Mesenchymal stem cell (in vitro differentiated cells and primary cell): ENCODE data around the gene CRADD.
A peak's percentile ranks its signal among the peaks of the same experiment; 100 is the strongest.

Source experiments
- DNase-seq: peaks from one replicate; pipeline ENCODE4 v3.0.0-alpha.2; 2013
- H2AFZ ChIP-seq: one replicate; pipeline ENCODE4 v1.6.1; 2013; ENCODE audit warnings: low read depth, mild to moderate bottlenecking, control low read depth, inconsistent platforms, low read length, moderate library complexity
- H2AK5ac ChIP-seq: 2 replicates; pipeline ENCODE4 v1.6.1; 2013; ENCODE audit warnings: low read length, moderate library complexity, mild to moderate bottlenecking, inconsistent platforms; ENCODE audit not compliant: severe bottlenecking
- H2BK120ac ChIP-seq: one replicate; pipeline ENCODE4 v1.6.1; 2013; ENCODE audit warnings: low read depth, mild to moderate bottlenecking, inconsistent platforms, low read length, moderate library complexity
- H2BK12ac ChIP-seq, 2 experiments: one replicate each; pipeline ENCODE4 v1.6.1; 2013; ENCODE audit warnings: inconsistent platforms in 2 of 2, low read length in 2 of 2, mild to moderate bottlenecking in 2 of 2, moderate library complexity in 2 of 2, control low read depth in 1 of 2
- H2BK15ac ChIP-seq: one replicate; pipeline ENCODE4 v1.6.1; 2013; ENCODE audit warnings: mild to moderate bottlenecking, low read depth, inconsistent platforms; ENCODE audit not compliant: poor library complexity, severe bottlenecking
- H2BK5ac ChIP-seq: 2 replicates; pipeline ENCODE4 v1.6.1; 2013; ENCODE audit warnings: low read depth, mild to moderate bottlenecking, low read length, control low read depth, inconsistent platforms; ENCODE audit not compliant: poor library complexity, severe bottlenecking
- H3K14ac ChIP-seq, 2 experiments: one replicate each; pipeline ENCODE4 v1.6.1; 2013; ENCODE audit warnings: inconsistent platforms in 2 of 2, low read length in 2 of 2, control low read depth in 1 of 2, mild to moderate bottlenecking in 1 of 2, moderate library complexity in 1 of 2
- H3K18ac ChIP-seq, 2 experiments: one replicate each; pipeline ENCODE4 v1.6.1; 2013; ENCODE audit warnings: inconsistent platforms in 2 of 2, low read length in 2 of 2, control low read depth in 1 of 2, low read depth in 1 of 2, mild to moderate bottlenecking in 1 of 2
- H3K23ac ChIP-seq, 2 experiments: one replicate each; pipeline ENCODE4 v1.6.1; 2013; ENCODE audit warnings: inconsistent platforms in 2 of 2, low read length in 2 of 2, mild to moderate bottlenecking in 2 of 2, moderate library complexity in 2 of 2, control low read depth in 1 of 2
- H3K27ac ChIP-seq: 2 replicates; pipeline ENCODE4 v1.5.1; 2013; ENCODE audit warnings: mild to moderate bottlenecking, moderate library complexity, low read length, control low read depth, inconsistent platforms; ENCODE audit not compliant: poor library complexity, severe bottlenecking
- H3K27me3 ChIP-seq, 2 experiments: 2 replicates each; pipeline versions ENCODE4 v1.6.1 to v1.7.0; 2013; ENCODE audit warnings: low read length in 2 of 2, mild to moderate bottlenecking in 2 of 2, moderate library complexity in 2 of 2, control low read depth in 1 of 2, inconsistent platforms in 1 of 2; ENCODE audit not compliant: control insufficient read depth in 1 of 2, insufficient read depth in 1 of 2
- H3K36me3 ChIP-seq, 2 experiments: 2 replicates each; pipeline versions ENCODE4 v1.6.1 to v1.7.0; 2013; ENCODE audit warnings: low read length in 2 of 2, control low read depth in 1 of 2, inconsistent platforms in 1 of 2, low read depth in 1 of 2, mild to moderate bottlenecking in 1 of 2; ENCODE audit not compliant: insufficient read depth in 2 of 2, control insufficient read depth in 1 of 2
- H3K4ac ChIP-seq, 2 experiments: one replicate each; pipeline ENCODE4 v1.6.1; 2013; ENCODE audit warnings: inconsistent platforms in 2 of 2, low read length in 2 of 2, mild to moderate bottlenecking in 2 of 2, moderate library complexity in 2 of 2, control low read depth in 1 of 2, low read depth in 1 of 2
- H3K4me1 ChIP-seq: 2 replicates; pipeline ENCODE4 v1.6.1; 2013; ENCODE audit warnings: low read depth, low read length, control low read depth; ENCODE audit not compliant: control insufficient read depth, insufficient read depth
- H3K4me2 ChIP-seq: 2 replicates; pipeline ENCODE4 v1.6.1; 2013; ENCODE audit warnings: low read length, mild to moderate bottlenecking, inconsistent platforms; ENCODE audit not compliant: poor library complexity, severe bottlenecking
- H3K4me3 ChIP-seq, 2 experiments: 2 replicates each; pipeline versions ENCODE4 v1.5.1 to v1.7.0; 2013; ENCODE audit warnings: low read length in 2 of 2, mild to moderate bottlenecking in 2 of 2, control low read depth in 1 of 2, low read depth in 1 of 2; ENCODE audit not compliant: insufficient read depth in 1 of 2
- H3K79me1 ChIP-seq: replicated peaks from 2 replicates; pipeline ENCODE4 v1.6.1; 2013; ENCODE audit warnings: mild to moderate bottlenecking, control low read depth, low read length, inconsistent platforms; ENCODE audit not compliant: poor library complexity, severe bottlenecking
- H3K9ac ChIP-seq: 2 replicates; pipeline ENCODE4 v1.7.0; 2013; ENCODE audit warnings: mild to moderate bottlenecking, low read length, moderate library complexity
- H3K9me3 ChIP-seq: 2 replicates; pipeline ENCODE4 v1.7.0; 2013; ENCODE audit warnings: mild to moderate bottlenecking, low read length; ENCODE audit not compliant: control insufficient read depth
- H4K8ac ChIP-seq: one replicate; pipeline ENCODE4 v1.6.1; 2013; ENCODE audit warnings: inconsistent platforms, mild to moderate bottlenecking, low read length, moderate library complexity
- H4K91ac ChIP-seq: one replicate; pipeline ENCODE4 v1.6.1; 2013; ENCODE audit warnings: mild to moderate bottlenecking, low read length, inconsistent platforms
- WGBS: methylation state at CpG from one replicate; pipeline ENCODE4 v1.1.7; 2013; ENCODE audit warnings: mixed read lengths; 5-methylcytosine and 5-hydroxymethylcytosine counted together

The CRADD gene

GRCh38 chr12:93827669-93828068 is 150.5 kb downstream of the CRADD start:
- Histone ChIP-seq H3K4me3 (no peak overlapping the region), H3K4me2 (no peak overlapping the region), H2BK15ac (no peak overlapping the region), H3K9me3 (no peaks in the 10 kb centered on the region), H4K8ac (no peak overlapping the region), H3K4me1 (no peaks in the 10 kb centered on the region), H3K27me3 (no peaks in the 10 kb centered on the region), H3K18ac (no peak overlapping the region), H3K79me1 (no peaks in the 10 kb centered on the region), H3K36me3 (no peaks in the 10 kb centered on the region), H3K4ac (no peak overlapping the region), H2BK12ac (no peak overlapping the region), H3K23ac (no peak overlapping the region), H2BK120ac (no peak overlapping the region), H2AFZ (no peak overlapping the region), H2BK5ac (no peak overlapping the region), H3K9ac (no peak overlapping the region), H3K14ac (no peak overlapping the region), H3K27ac (no peak overlapping the region), H2AK5ac (no peak overlapping the region), H4K91ac (no peak overlapping the region)
- DNase-seq = no peak
- no CpG with 5 or more reads among the region's 2 CpGs for WGBS

GRCh38 chr12:93829016-93829415 is 151.8 kb downstream of the CRADD start:
- H3K27me3 ChIP-seq = no peaks in the 10 kb centered on the region
- H3K4me1 ChIP-seq = no peaks in the 10 kb centered on the region
- no peaks in the 10 kb centered on the region for H3K36me3 ChIP-seq
- H3K9ac ChIP-seq = no peak overlapping the region
- H3K23ac ChIP-seq = peak overlapping the region in 1 of 2 experiments; percentile 10
- no peak overlapping the region for H3K18ac ChIP-seq
- H2BK15ac ChIP-seq = no peak overlapping the region
- no peak overlapping the region for H2AK5ac ChIP-seq
- no peak overlapping the region for H4K91ac ChIP-seq
- WGBS = 94% methylated on average over 1 of the region's 2 CpGs
- no peak overlapping the region for H2BK12ac ChIP-seq
- no peaks in the 10 kb centered on the region for H3K79me1 ChIP-seq
- H2BK5ac ChIP-seq = no peak overlapping the region
- no peak overlapping the region for H3K4ac ChIP-seq
- H3K4me2 ChIP-seq = no peak overlapping the region
- no peak overlapping the region for H4K8ac ChIP-seq
- no peak overlapping the region for H3K4me3 ChIP-seq
- H2AFZ ChIP-seq = no peak overlapping the region
- no peak overlapping the region for H3K27ac ChIP-seq
- no peak overlapping the region for H2BK120ac ChIP-seq
- H3K14ac ChIP-seq = no peak overlapping the region
- DNase-seq = no peak
- no peaks in the 10 kb centered on the region for H3K9me3 ChIP-seq

GRCh38 chr12:93831374-93831773 is 154.2 kb downstream of the CRADD start:
- H3K27me3 ChIP-seq = no peaks in the 10 kb centered on the region
- H3K4ac ChIP-seq = no peak overlapping the region
- H3K79me1 ChIP-seq = peaks cover 1% of the 10 kb centered on the region
- H3K4me3 ChIP-seq = no peak overlapping the region
- no peak overlapping the region for H4K8ac ChIP-seq
- no peaks in the 10 kb centered on the region for H3K9me3 ChIP-seq
- H2BK5ac ChIP-seq = no peak overlapping the region
- H2BK120ac ChIP-seq = no peak overlapping the region
- no peak overlapping the region for H2AFZ ChIP-seq
- H3K4me2 ChIP-seq = no peak overlapping the region
- no peak overlapping the region for H3K9ac ChIP-seq
- no peak overlapping the region for H3K14ac ChIP-seq
- H3K27ac ChIP-seq = no peak overlapping the region
- no peak overlapping the region for H2BK12ac ChIP-seq
- H4K91ac ChIP-seq = no peak overlapping the region
- no peak overlapping the region for H2BK15ac ChIP-seq
- H3K4me1 ChIP-seq = no peaks in the 10 kb centered on the region
- WGBS = 76% methylated on average over 5 of the region's 5 CpGs
- H3K36me3 ChIP-seq = no peaks in the 10 kb centered on the region
- no peak overlapping the region for H3K18ac ChIP-seq
- H3K23ac ChIP-seq = no peak overlapping the region
- DNase-seq = no peak
- H2AK5ac ChIP-seq = no peak overlapping the region

- Histone ChIP-seq H3K14ac (no peak overlapping the region), H2AFZ (no peak overlapping the region), H3K4ac (no peak overlapping the region), H3K9me3 (no peaks in the 10 kb centered on the region), H2BK12ac (no peak overlapping the region), H3K36me3 (no peaks in the 10 kb centered on the region), H4K8ac (no peak overlapping the region), H3K4me2 (no peak overlapping the region), H3K4me3 (no peak overlapping the region), H4K91ac (no peak overlapping the region), H3K27me3 (no peaks in the 10 kb centered on the region), H3K18ac (no peak overlapping the region), H3K27ac (no peak overlapping the region), H3K23ac (no peak overlapping the region), H3K9ac (no peak overlapping the region), H2BK5ac (no peak overlapping the region), H3K4me1 (no peaks in the 10 kb centered on the region), H3K79me1 (peaks cover 1% of the 10 kb centered on the region), H2AK5ac (no peak overlapping the region), H2BK120ac (no peak overlapping the region), H2BK15ac (no peak overlapping the region)
- 0% methylated on average over 1 of the region's 2 CpGs for WGBS
- no peak for DNase-seq
Measured at GRCh38 chr12:93832131-93832530, 155.0 kb downstream of the CRADD start.
